ENCODE measurements around the gene FUT7.

- TF ChIP-seq CTCF (IDR thresholded peaks at IDR 0.05; ENCODE audit: low read length) (no peak), EZH2 (IDR thresholded peaks at IDR 0.05; ENCODE audit: borderline replicate concordance, low read length) (no peak)
Observed at GRCh38 chr9:137038916-137039315, 7.0 kb upstream of the FUT7 start.
